Cardiac fibroblast (primary cell): ENCODE results near the gene CCNK.

ENCODE experiments used
- DNase-seq, 2 donors: peaks; one replicate each; pipeline versions ENCODE4 v3.0.0 to v3.0.0-alpha.2; 2010; ENCODE audit warnings: low read depth in 2 of 2
- H3K4me3 ChIP-seq, 2 donors: replicated peaks in 1 of 2; 1 replicate in 1 of 2; 2 replicates in 1 of 2; pipeline ENCODE4 v1.5.1; 2011; ENCODE audit warnings: low read depth in 2 of 2, low read length in 2 of 2, mild to moderate bottlenecking in 2 of 2, moderate library complexity in 1 of 2
- CTCF ChIP-seq: IDR thresholded peaks from one replicate; pipeline ENCODE4 v1.5.1; 2011; ENCODE audit warnings: low read depth, mild to moderate bottlenecking, low read length, inconsistent platforms

CCNK gene

GRCh38 chr14:99463974-99464373 is 17.2 kb upstream of the CCNK start:
- TF ChIP-seq CTCF, result no peak
- no peak for DNase-seq

GRCh38 chr14:99465288-99465687 is 15.9 kb upstream of the CCNK start:
- H3K4me3 ChIP-seq, result no peak overlapping the region
- DNase-seq, result no peak
- TF ChIP-seq CTCF, result no peak

More at GRCh38 chr14:99463974-99464373, 17.2 kb upstream of the CCNK start:
- no peak overlapping the region for H3K4me3 ChIP-seq

GRCh38 chr14:99466758-99467157 is 14.5 kb upstream of the CCNK start:
- no peak for DNase-seq
- no peak for TF ChIP-seq CTCF
- no peak overlapping the region for H3K4me3 ChIP-seq

GRCh38 chr14:99467336-99468078 is 13.7 kb upstream of the CCNK start:
- TF ChIP-seq CTCF, result no peak
- no peak overlapping the region for H3K4me3 ChIP-seq
- DNase-seq, result no peak

- H3K4me3 ChIP-seq, result no peak overlapping the region
- TF ChIP-seq CTCF, result no peak
- DNase-seq, result no peak
Measured at GRCh38 chr14:99468081-99468480, 13.1 kb upstream of the CCNK start.

- no peak for DNase-seq
- no peak for TF ChIP-seq CTCF
Measured at GRCh38 chr14:99468836-99469592, 12.2 kb upstream of the CCNK start.

More at GRCh38 chr14:99468836-99469592, 12.2 kb upstream of the CCNK start:
- no peak overlapping the region for H3K4me3 ChIP-seq
